Activated naive CD4-positive, alpha-beta T cell treated with anti-CD3 and anti-CD28 coated beads, Interleukin-2, amount 10 ng/mL, durations not matched to agents 7 days and 5 days (primary cell): Measurements from ENCODE around the gene NOCT.

Source experiments
- CTCF ChIA-PET: fragments of 350-600 bp; sonication (Branson Sonifier 250); formaldehyde crosslinking; loops from one replicate; lab custom pipeline; 2021; ENCODE audit warnings: antibody characterized with exemption; lab: Charles Lee
- DNase-seq: peaks from one replicate; pipeline ENCODE4 v3.0.0-alpha.2; 2020
- H3K27ac Mint-ChIP-seq: one replicate; pipeline ENCODE4 v1.8.0; 2021; ENCODE audit warnings: mild to moderate bottlenecking, moderate library complexity, mixed read lengths
- H3K27me3 Mint-ChIP-seq: one replicate; pipeline ENCODE4 v1.8.0; 2021; ENCODE audit warnings: mild to moderate bottlenecking, mixed read lengths
- H3K36me3 Mint-ChIP-seq: one replicate; pipeline ENCODE4 v1.8.0; 2021; ENCODE audit warnings: mixed read lengths
- H3K4me1 Mint-ChIP-seq: one replicate; pipeline ENCODE4 v1.8.0; 2021; ENCODE audit warnings: mixed read lengths
- H3K4me3 Mint-ChIP-seq: one replicate; pipeline ENCODE4 v1.8.0; 2021; ENCODE audit warnings: mild to moderate bottlenecking, moderate library complexity, mixed read lengths
- H3K9me3 Mint-ChIP-seq: one replicate; pipeline ENCODE4 v1.8.0; 2021; ENCODE audit warnings: mixed read lengths

NOCT gene

GRCh38 chr4:139083956-139084803 lies 68.6 kb downstream of the NOCT start:
- Mint-ChIP-seq H3K4me1 (peaks cover 40% of the 10 kb centered on the region), H3K9me3 (no peaks in the 10 kb centered on the region), H3K27me3 (peaks cover 3% of the 10 kb centered on the region), H3K4me3 (peak overlapping the region; percentile 83), H3K27ac (peak overlapping the region; percentile 100), H3K36me3 (peaks cover 19% of the 10 kb centered on the region)
- CTCF ChIA-PET = interaction anchor here (0.7 to 1.6 kb wide), 2 partner anchors 54 to 369 kb away, joined by 3 read pairs; no protein-coding TSS in a partner anchor
- peak; percentile 90 for DNase-seq

- Mint-ChIP-seq H3K27me3 (peaks cover 3% of the 10 kb centered on the region), H3K36me3 (peaks cover 19% of the 10 kb centered on the region), H3K27ac (peak overlapping the region; percentile 100), H3K9me3 (no peaks in the 10 kb centered on the region), H3K4me3 (peak overlapping the region; percentile 83), H3K4me1 (peaks cover 35% of the 10 kb centered on the region)
- no peak for DNase-seq
- CTCF ChIA-PET = interaction anchor here (1.6 kb wide), 1 partner anchor 54 kb away, joined by 3 read pairs; no protein-coding TSS in a partner anchor
Observed at GRCh38 chr4:139084804-139085093, 69.2 kb downstream of the NOCT start.

DNA sequence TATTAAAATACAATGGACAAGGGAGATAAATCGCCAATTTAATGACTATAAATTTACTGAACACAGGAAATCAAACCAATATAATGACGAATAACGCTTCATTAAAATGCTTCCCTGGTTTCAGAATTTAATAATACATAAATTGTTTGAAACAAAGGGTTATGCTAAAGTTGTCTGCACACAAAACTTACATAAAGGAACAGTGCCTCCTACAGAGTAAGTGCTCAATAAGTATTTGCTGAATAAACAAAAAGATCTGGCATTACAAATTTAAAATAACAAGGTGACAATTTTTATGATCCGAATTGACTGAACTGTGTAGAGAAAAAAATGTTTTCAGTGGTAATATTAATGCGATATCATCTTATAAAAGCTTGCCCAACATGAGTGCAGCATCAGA lies 69.6 kb downstream of the NOCT start:
- Mint-ChIP-seq H3K36me3 (peaks cover 16% of the 10 kb centered on the region), H3K27me3 (peaks cover 3% of the 10 kb centered on the region), H3K27ac (peak overlapping the region; percentile 100), H3K4me3 (peak overlapping the region; percentile 83), H3K9me3 (no peaks in the 10 kb centered on the region), H3K4me1 (peaks cover 32% of the 10 kb centered on the region)
- CTCF ChIA-PET = interaction anchor here (0.6 to 2.4 kb wide), 6 partner anchors 11 to 64 kb away, joined by 3 to 14 read pairs (median 5); no protein-coding TSS in a partner anchor
- DNase-seq = no peak

- Mint-ChIP-seq H3K4me1 (no peaks in the 10 kb centered on the region), H3K27me3 (no peaks in the 10 kb centered on the region), H3K36me3 (peaks cover 1% of the 10 kb centered on the region), H3K27ac (no peak overlapping the region), H3K4me3 (no peak overlapping the region), H3K9me3 (no peaks in the 10 kb centered on the region)
- CTCF ChIA-PET = no interaction called here
- no peak for DNase-seq
Observed at GRCh38 chr4:139092271-139092670, 76.7 kb downstream of the NOCT start.
